Measurements from ENCODE around the gene LRRC61. TPM values are rescaled to one million over a fixed set of nuclear protein-coding genes. Genes with fewer than 3 reads are reported as not detected.
"Not testable (repeated sequence)": the region's sequence is repeated elsewhere in the genome, so short reads cannot be mapped to it uniquely, and the experiment has no call there.

Gene LRRC61
- total RNA-seq, 1 donor from 2014 or later, result 14.1 TPM

DNA sequence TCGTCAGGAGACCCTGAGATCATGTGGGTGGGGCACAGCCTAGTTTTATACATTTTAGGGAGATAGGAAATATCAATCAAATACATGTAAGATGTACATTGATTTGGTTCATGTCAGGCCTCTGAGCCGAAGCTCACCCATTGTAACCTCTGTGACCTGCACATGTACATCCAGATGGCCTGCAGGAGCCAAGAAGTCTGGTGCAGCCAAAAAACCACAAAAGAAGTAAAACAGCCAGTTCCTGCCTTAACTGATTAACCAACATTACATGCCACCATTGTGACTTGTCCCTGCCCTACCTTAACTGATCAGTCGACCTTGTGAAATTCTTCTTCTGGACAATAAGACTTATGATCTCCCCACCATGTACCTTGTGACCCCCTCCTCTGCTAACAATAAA, 16.0 kb upstream of the LRRC61 start:
- DNase-seq (ENCODE audit: low spot score), result no peak

DNA sequence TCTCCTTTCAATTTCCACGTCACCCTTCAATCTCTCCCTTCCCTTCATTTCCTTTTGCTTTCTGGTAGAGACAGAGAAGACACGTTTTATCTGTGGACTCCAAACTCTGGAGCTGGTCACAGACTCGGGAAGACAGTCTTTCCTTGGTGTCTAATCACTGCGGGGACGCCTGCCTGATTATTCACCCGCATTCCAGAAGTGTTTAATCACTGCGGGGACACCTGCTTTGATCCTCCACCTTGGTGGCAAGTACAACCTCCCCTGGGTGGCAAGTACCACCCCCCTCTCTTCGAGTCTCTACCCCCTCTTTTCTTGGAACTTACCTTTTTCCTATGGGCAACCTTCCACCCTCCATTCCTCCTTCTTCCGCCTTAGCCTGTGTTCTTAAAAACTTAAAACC, 15.3 kb upstream of the LRRC61 start:
- no peak for DNase-seq (ENCODE audit: low spot score)

DNA sequence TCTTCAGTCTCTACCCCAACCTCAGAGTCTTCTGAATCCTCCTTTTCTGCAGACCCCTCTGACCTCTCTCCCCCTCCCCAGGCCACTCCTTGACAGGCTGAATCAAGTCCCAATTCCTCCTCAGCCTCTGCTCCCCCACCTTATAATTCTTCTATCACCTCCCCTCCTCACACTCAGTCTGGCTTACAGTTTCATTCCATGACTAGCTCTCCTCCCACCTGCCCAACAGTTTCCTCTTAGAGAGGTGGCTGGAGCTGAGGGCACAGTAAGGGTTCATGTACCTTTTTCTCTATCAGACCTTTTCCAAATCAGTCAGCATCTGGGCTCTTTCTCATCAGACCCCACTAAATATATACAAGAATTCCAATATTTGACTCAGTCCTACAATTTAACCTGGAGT, 14.6 kb upstream of the LRRC61 start:
- no peak for DNase-seq (ENCODE audit: low spot score)

DNA sequence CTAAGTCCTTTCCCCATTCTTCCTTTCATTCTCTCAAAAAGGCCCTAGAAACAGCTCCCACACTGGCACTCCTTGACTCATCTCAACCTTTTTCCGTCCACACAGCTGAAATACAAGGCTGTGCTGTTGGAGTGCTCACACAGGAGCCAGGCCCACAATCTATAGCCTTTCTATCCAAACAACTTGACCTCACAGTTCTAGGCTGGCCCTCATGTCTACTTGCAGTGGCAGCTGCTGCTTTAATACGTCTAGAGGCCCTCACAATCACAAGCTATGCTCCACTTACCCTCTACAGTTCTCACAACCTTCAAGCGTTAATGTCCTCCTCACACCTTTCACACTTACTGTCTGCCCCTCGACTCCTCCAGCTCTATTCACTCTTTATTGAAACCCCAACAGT, 12.0 kb upstream of the LRRC61 start:
- no peak for DNase-seq (ENCODE audit: low spot score)

DNA sequence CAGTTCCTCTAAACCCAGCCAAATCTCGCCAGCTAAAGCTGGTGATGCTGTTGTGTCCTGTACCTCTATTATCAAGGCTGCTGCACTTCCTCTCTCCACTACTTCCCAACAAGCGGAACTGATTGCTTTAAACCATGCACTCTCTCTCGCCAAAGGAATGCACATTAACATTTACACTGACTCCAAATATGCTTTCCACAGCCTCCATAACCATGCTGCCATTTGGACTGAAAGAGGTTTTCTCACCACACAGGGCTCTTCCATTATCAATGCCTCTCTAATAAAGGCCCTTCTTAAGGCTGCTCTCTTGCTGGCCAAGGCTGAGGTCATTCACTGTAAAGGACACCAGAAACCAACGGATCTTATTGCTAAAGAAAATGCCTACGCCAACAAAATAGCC, 11.4 kb upstream of the LRRC61 start:
- no peak for DNase-seq (ENCODE audit: low spot score)

DNA sequence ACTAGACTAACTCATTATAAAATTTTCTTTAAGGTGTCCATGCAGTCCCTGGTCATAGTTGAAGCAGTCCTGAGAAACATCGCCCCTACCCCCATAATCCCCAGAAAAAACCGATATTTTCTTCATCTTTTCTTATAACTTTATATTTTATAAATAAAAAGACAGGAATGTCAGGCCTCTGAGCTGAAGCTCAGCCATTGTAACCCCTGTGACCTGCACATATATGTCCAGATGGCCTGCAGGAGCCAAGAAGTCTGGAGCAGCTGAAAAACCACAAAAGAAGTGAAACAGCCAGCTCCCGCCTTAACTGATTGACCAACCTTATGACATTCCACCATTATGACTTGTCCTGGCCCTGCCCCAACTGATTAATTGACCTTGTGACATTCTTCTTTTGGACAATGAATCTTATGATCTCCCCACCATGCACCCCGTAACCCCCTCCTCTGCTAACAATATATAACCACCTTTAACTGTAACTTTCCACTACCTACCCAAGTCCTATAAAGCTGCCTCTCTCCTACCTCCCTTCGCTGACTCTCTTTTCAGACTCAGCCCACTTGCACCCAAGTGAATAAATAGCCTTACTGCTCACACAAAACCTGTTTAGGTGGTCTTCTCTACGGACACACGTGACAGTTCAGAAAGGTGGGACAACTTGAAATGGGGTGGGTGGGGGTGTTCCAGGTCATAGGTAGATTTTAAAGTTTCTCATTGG, 10.3 kb upstream of the LRRC61 start:
- DNase-seq (ENCODE audit: low spot score), result not testable (repeated sequence)

DNA sequence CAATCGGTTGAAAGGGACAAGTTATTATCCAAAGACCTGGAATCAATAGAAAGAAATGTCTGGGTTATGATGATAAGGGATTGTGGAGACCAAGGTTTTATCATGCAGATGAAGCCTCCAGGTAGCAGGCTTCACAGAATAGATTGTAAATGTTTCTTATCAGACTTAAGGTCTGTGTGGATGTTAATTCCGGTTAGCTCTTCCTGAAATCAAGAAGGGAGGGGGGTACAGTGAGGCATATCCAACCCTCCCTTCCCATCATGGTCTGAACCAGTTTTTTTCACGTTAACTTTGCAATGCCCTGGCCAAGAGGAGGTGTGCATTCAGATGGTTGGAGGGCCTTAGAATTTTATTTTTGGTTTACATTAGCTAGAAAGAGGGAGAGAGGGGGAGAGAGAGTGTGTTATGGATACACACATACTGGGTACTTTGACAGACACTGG, 9.8 kb upstream of the LRRC61 start:
- DNase-seq (ENCODE audit: low spot score), result no peak

DNA sequence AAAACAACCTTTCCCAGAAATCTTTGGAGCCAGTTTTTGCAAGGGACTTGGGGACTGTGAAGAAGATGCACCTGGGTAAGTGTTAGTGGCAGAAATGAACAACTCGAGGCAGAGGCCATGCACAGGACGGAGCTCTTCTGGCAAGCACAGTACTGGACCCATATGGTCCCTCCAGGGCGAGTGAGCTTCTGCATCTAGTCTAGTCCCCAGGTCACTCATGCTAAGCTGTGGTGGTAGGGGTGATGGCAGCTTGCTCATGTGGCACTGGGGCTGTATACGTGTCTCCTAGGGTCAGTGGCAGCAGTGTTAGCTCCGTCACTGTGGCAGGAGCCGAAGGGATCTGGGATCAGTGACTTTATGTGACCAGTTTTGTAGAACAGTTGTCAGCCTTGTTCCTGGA, 9.3 kb upstream of the LRRC61 start:
- no peak for DNase-seq (ENCODE audit: low spot score)

DNA sequence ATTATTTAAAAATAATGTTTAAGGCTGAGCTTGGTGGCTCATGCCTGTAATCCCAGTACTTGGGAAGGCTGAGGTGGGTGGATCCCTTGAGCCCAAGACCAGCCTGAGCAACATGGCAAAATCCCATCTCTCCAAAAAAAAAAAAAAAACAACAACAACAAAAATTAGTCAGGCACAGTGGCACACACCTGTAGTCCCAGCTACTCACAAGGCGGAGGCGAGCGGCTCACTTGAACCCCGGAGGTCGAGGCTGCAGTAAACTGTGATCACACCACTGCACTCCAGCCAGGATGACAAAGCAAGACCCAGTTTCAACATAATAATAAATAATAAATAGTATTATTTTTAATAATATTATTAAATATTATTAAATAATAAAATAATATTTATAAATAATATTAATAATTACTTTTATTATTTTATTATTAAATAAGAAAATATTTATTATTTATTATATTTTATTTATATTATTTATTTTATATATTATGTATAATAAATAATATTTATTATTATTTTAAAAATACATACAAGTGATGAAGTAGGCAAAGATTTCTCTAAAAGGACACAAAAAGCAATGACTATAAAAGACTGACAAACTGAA, 8.4 kb upstream of the LRRC61 start:
- no peak for DNase-seq (ENCODE audit: low spot score)

DNA sequence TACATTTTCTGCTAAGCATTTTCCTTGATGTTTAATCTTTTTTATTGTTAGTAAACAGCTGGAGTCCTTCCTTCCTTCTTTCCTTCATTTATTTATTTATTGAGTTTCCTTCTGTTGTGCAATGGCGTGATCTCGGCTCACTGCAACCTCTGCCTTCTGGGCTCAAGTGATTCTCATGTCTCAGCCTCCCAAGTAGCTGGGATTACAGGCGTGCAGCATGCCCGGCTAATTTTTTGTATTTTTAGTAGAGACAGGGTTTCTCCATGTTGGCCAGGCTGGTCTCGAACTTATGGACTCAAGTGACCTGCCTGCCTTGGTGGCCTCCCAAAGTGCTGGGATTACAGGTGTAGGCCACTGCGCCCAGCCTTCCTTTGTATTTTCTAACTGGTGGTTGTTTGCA, 6.2 kb upstream of the LRRC61 start:
- DNase-seq (ENCODE audit: low spot score), result not testable (repeated sequence)

DNA sequence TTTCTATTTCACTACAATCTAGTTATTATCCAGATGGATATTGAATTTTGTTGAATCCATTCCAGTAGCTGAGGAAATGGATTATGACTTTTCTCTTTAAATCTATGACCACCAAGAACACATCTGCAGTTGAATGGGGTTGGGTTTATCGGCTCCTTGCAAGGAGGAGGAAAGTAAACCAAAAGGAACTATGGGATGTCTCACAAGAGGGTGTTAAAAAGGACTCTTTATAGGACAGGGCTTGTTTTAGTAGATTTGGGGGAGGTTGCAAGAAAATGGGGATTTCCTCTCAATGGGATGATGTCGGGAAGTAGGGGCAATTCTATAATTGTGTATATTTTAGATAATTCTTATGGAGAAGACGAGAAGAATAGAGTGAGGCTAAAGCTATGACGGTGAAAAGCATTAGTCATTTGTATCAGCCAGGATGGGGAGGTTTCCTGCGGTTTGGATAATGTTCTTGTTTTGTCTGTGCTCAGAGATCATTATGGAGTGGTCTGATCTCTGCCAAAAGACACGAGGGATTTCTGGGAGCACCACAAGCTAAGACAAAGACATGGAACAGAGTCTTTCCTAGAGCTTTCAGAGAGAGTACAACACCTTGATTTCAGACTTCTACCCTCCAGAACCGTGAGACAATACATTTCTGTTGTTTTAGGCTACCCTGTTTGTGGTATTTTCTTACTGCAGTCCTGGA, 5.3 kb upstream of the LRRC61 start:
- no peak for DNase-seq (ENCODE audit: low spot score)

DNA sequence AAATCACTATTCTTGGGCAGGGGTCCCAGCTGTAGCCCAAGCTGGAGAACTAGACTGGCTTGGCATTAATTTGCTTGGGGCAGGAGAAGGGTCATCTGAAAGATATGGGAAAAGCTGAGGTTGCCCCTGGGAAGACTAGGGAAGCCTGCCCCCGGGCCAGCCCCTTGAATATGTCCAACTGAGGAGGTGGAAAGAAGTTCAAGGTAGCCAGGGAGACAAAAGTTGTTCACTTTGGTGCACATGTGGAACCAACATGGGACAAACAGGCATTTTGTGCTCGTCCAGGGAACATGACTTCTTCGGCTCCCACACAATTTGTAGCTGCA, 1.4 kb upstream of the LRRC61 start:
- no peak for DNase-seq (ENCODE audit: low spot score)

DNA sequence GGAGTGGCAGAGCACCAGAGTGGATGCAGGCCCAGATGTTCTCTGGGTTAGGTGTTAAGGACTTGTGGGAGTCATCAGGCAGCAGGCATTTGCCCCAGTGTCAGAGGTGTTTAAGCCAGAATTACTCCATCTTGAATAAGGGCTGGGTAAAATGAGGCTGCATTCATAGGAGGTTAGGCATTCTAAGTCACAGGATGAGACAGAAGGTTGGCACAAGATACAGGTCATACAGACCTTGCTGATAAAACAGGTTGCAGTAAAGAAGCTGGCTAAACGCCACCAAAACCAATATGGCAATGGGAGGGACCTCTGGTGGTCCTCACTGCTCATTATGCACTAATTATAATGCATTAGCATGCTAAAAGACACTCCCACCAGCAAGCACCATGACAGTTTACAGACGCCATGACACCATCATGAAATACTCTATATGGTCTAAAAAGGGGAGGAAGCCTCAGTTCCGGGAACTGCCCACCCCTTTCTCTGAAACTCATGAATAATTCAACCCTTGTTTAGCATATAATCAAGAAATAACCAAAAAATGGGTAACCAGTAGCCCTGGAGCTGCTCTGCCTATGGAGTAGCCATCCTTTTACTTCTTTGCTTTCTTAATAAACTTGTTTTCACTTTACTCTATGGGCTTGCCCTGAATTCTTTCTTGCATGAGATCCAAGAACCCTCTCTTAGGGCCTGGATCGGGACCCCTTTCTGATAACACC, 882 bp upstream of the LRRC61 start:
- DNase-seq (ENCODE audit: low spot score), result no peak

DNA sequence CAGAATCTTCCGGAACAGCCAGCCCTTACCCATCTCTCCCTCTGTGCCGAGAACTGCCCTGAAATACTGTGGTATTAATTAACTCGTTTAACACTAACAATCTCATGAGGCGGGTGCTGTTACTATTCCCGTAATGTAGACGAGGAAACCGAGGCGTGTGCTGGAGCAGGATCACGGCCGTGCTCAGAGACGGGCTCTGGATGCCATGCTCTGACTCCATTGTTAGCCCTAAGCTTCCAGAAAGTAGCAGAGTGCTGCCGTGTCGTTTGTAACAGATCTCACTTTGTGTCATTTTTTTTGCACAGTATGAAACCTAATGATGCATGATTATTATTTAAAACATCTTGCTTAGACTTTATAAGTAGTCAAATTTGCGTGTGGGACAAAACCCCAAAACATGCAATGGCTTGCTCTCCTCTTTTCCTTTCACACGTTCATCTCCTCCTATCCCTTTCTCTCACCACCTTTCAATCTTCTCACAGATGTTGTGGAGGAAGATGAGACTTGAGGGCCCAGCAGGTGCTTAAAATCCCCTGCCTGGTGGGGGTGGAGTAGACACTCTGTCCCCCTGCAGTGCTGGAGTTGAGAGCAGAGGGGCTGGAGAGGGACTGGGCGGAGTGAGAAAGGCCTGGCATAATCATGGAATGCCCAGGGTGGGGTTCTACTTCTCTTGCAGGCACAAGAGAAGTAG, 672 bp downstream of the LRRC61 start:
- DNase-seq (ENCODE audit: low spot score), result no peak

DNA sequence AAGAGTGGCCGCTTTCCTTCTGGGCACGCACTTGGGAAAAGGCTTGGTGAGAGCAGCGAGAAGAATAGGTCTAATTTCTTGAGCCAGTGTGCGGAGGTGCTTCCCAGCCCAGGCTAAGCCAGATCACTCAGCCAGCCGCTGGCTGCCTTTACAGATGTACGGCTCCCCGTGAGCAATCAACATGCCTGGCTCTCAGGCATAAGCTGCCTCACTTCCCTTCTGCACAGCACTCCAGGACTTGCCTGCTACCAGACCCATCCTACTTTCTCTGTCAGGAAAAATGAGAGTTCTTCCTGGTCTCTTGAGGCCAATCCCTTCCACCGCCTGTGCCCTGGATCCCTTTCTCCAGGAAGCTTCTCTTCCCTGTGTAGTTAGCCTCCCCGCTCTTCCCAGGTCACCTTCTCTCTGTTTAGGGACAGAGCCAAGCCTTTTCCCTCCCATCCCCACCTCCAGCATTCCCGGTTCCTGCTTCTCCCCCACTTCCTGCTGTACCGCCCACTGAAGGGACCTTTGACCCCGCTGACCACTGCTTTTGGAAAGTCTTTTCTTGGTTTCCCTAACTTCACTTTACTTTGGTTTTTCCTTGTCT, 1.3 kb downstream of the LRRC61 start:
- no peak for DNase-seq (ENCODE audit: low spot score)

DNA sequence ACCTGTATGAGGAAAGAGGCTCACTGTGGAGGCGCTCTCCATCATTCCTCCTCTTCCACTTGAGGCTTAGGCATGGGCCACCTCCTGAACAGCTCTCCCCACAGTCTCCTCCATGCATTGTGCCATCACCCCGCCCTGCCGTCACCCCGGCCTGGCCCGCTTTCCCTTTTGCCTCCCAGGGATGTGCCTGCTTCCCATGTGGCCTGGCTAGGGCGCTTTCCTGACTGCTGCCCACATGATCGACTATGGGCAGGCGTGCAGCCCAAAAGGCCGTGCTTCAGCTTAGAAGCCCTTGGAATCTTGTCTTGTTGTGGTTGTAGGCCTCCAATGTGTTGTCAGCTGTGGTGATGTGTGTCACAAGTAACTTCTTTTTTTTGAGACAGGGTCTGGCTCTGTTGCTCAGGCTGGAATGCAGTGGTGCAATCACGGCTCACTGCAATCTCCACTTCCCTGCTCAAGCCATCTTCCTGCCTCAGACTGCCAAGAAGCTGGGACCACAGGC, 2.0 kb downstream of the LRRC61 start:
- no peak for DNase-seq (ENCODE audit: low spot score)

DNA sequence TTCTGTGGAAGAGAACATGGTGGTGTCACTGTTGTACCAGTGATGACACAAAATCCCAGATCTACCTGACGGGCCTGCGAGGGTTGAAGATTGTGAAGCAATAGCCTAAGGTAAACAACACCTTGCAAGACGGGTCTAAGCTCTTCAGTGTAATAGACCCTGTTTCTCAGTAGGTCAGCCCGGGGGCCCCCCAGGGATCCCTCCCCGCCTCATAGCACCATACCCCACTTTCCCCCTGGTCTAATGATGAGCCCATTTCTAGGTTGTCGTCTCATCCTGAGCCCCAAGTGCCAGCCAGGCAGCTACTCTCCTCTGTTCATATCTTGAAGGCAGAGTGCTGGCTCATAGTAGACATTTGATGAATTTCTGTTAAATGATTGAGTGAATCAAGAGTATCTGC, 2.7 kb downstream of the LRRC61 start:
- DNase-seq (ENCODE audit: low spot score), result no peak

DNA sequence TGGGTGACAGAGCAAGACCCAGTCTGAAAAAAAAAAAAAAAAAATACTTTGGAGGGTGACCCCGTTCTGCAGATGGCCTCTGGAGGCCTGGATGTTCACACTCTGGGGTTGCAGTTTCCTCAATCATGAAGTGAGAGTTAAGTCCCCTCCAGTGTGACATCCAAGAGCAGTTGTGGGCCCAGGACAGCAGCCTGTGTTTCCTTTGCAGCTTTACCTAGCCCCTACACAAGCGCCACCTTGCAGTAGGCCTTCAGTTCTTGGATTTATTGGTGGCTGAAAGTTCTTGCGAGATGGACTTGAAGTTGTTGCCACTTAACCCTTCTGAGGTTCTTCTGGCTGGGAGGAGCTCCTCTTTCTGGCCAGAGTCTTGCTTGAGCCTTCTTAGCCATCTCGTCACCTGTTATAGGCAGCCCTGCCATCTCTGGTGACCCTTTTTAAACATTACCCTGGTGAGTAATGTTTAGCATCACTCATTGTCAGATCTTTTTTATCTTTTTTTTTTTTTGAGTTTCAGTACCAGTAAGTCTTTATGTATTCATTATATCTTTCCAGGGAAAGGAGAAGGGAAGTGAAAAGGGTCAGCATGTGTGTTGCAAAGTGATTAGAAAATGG, 3.6 kb downstream of the LRRC61 start:
- no peak for DNase-seq (ENCODE audit: low spot score)

DNA sequence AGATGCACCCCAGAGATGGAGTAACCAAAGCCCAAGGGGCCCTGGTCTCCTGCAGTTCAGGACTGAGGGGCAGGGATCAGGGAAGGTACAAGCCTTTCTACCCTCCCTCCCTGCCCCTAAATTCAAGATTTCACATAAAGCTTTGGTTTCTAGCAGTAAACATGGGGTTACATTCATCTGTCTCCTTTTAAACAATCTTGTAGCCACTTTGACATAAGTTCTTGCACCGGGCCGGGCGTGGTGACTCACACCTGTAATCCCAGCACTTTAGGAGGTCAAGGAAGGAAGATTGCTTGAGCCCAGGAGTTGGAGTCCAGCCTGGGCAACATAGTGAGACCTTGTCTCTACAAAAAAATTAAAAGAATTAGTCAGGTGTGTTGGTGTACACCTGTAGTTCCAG, 4.2 kb downstream of the LRRC61 start:
- no peak for DNase-seq (ENCODE audit: low spot score)

DNA sequence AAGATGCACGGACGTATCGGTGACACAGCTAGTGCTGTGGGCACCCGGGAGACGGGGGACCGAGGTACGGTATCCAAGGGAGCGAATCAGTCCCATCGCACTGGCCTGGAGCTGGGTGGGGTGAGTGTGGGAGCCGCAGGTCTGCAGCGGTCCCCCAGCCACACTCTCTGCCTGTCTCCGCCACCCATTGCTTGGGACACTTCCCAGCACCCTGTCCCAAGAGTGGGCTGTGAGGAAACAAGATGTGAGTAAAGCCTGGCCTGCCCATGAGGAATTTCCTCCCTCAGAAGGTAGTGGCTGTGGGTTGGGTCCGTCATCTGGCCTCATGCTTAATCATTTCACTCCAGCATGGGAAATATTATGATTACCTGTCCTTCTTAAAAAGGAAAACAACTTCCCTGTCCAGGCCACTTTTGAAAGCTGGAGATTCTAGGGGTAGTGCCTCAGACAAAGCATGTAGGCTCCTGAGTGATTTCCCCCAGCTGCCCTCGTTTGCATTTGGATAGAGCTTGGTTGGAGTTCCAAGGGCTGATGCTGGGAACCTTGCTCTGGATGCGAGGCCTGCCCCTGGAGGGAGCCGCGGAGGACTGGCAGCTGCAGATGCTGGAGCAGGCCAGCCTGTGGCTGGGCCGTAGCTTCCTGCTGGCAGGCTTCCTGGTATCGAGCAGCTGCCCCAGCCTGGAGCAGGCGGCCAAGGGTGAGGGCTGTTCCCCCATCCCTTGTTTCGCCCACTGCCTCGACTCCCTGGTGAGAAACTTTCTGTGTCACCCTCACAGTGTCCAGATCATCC, 6.4 kb downstream of the LRRC61 start:
- DNase-seq (ENCODE audit: low spot score), result no peak

All from ureter (tissue), 1 donor.